HG02588 (cell line): ENCODE measurements around the gene U2SURP.
A peak's percentile ranks its signal among the peaks of the same experiment; 100 is the strongest.

ENCODE experiments used
- ATAC-seq: cut with Tn5 transposase; IDR thresholded peaks from one replicate; pipeline ENCODE4 v1.9.1; 2021; ENCODE audit warnings: mild to moderate bottlenecking, moderate library complexity; ENCODE audit not compliant: unreplicated experiment

Gene U2SURP

GRCh38 chr3:143001369-143002082 lies at the start of gene U2SURP:
Gene U2SURP (plus strand): TSS chr3:143001570. CDS start chr3:143001629, 59 bp downstream.
- ATAC-seq: peak; percentile 88

- ATAC-seq: no peak
These were observed 49.6 kb upstream of the U2SURP start for GRCh38 chr3:142951794-142952193.

GRCh38 chr3:142952272-142953193 lies 48.8 kb upstream of the U2SURP start:
- no peak for ATAC-seq

GRCh38 chr3:142953443-142953842 lies 47.9 kb upstream of the U2SURP start:
- no peak for ATAC-seq

GRCh38 chr3:142958707-142959106 lies 42.7 kb upstream of the U2SURP start:
- no peak for ATAC-seq

GRCh38 chr3:142960322-142960850 lies 41.0 kb upstream of the U2SURP start:
- ATAC-seq: no peak

- ATAC-seq: no peak
These were observed 39.8 kb upstream of the U2SURP start for GRCh38 chr3:142961539-142961938.

GRCh38 chr3:142962175-142962519 lies 39.2 kb upstream of the U2SURP start:
- no peak for ATAC-seq

- ATAC-seq: no peak
These were observed 38.7 kb upstream of the U2SURP start for GRCh38 chr3:142962520-142963233.

- no peak for ATAC-seq
These were observed 38.2 kb upstream of the U2SURP start for GRCh38 chr3:142963234-142963515.

- no peak for ATAC-seq
These were observed 37.6 kb upstream of the U2SURP start, which contains the start of gene PAQR9 for GRCh38 chr3:142963516-142964448. Gene PAQR9 (minus strand): TSS chr3:142963674. CDS start chr3:142963336, 338 bp downstream.

- ATAC-seq: no peak
These were observed 35.8 kb upstream of the U2SURP start for GRCh38 chr3:142965581-142965980.

GRCh38 chr3:142966808-142967207 lies 34.6 kb upstream of the U2SURP start:
- ATAC-seq: no peak

GRCh38 chr3:142968319-142969025 lies 32.9 kb upstream of the U2SURP start:
- no peak for ATAC-seq

GRCh38 chr3:142971431-142971830 lies 29.9 kb upstream of the U2SURP start:
- no peak for ATAC-seq

GRCh38 chr3:142972092-142972753 lies 29.1 kb upstream of the U2SURP start:
- ATAC-seq: no peak

GRCh38 chr3:142973217-142974009 lies 28.0 kb upstream of the U2SURP start:
- no peak for ATAC-seq

GRCh38 chr3:142975316-142975995 lies 25.9 kb upstream of the U2SURP start:
- ATAC-seq: no peak
